Measurements from ENCODE around the gene MAP2K2.

The MAP2K2 gene

DNA sequence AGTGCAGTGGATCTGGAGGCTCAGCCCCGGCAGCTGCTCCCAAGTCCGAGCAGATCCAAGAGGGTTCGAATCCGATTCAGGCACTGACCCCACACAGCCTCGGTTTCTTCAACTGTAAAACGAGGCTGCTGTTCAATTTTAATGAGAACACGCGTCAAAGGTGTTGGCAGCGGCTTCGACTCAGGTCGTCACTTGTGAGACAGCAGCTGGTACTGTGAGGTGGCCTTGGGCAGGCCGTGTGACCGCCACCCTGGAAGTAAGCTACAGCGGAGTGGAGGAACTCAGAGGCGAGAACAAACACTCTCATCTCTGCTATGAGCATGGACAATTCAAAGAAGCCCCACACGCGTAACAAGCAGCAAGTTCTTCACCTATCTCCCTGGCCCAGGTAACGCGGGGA is 9.7 kb downstream of the MAP2K2 start:
- FAIRE-seq = no peak
- TF ChIP-seq, protein P1, sequence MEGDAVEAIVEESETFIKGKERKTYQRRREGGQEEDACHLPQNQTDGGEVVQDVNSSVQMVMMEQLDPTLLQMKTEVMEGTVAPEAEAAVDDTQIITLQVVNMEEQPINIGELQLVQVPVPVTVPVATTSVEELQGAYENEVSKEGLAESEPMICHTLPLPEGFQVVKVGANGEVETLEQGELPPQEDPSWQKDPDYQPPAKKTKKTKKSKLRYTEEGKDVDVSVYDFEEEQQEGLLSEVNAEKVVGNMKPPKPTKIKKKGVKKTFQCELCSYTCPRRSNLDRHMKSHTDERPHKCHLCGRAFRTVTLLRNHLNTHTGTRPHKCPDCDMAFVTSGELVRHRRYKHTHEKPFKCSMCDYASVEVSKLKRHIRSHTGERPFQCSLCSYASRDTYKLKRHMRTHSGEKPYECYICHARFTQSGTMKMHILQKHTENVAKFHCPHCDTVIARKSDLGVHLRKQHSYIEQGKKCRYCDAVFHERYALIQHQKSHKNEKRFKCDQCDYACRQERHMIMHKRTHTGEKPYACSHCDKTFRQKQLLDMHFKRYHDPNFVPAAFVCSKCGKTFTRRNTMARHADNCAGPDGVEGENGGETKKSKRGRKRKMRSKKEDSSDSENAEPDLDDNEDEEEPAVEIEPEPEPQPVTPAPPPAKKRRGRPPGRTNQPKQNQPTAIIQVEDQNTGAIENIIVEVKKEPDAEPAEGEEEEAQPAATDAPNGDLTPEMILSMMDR (IDR thresholded peaks at IDR 0.05; ENCODE audit: insufficient read depth, missing control alignments) = no peak
- DNase-seq (ENCODE audit: insufficient read length, low spot score) = no peak

DNA sequence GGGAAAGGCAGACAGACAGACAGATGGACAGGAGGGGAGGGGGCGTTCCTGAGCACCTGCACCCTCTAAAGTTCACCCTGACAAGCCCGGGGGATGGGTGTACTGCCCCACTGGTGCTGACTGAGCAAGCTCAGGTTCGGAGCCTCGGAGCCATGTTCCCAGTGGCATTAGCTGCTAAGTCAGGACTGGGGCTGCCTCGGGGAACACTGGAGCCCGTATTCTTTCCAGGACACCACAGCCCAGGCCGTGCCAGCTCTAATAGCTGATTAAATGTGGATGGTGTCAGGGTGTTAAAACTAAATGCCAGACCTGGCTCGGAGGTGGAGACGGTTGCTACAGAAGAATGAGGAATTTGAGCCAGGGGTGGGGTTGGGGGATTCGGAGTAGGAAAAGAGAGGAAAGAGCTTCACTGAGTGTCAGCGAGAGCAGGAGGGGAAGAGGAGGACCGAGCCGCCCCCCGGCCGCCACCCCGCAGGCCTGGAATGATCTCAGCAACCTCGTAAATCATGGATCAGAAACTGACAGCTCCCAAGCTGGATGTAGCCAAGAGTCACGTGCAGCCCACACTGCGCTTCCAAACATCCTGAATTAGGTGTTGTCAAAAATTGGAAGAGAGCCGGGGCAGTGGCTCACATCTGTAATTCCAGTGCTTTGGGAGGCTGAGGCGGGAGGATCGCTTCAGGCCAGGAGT is 10.4 kb downstream of the MAP2K2 start:
- DNase-seq (ENCODE audit: insufficient read length, low spot score) (no peak), FAIRE-seq (no peak)
- TF ChIP-seq, protein P1 (IDR thresholded peaks at IDR 0.05; ENCODE audit: insufficient read depth, missing control alignments) = no peak

DNA sequence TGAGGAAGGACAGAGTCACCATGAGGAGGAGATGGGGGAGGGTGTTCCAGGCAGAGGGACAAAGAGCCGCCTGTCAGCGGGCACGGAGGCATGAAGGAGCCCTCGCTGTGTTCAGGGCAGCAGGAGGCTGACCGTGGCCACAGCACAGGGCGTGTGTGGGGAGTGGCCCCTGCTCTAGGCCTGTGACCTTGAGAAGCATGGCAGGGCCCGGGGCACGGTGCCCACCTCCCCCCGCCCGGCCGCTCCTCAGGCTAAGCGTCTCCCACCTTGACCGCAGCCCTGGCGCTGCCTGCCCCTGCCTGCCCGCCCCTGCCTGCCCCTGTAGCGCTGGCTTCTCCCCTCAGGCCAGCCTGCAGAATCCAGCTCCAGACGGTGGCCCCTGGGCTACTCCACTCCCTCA is 11.6 kb downstream of the MAP2K2 start:
- no peak for DNase-seq (ENCODE audit: insufficient read length, low spot score)
- TF ChIP-seq, protein P1 (IDR thresholded peaks at IDR 0.05; ENCODE audit: insufficient read depth, missing control alignments) = no peak
- no peak for FAIRE-seq

DNA sequence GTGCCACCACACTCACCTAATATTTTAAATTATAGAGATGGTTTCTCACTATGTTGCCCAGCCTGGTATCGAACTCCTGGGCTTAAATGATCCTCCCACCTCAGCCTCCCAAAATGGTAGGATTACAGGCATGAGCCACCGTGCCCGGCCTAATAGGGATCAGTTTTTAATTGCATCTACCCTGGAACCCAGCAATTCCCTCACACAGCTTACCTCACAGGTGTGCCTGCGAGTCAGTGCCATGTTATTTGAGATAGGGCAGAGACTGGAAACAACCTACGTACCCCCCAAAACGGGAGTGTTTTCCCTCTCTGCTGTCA is 14.3 kb downstream of the MAP2K2 start:
- TF ChIP-seq, protein P1 (IDR thresholded peaks at IDR 0.05; ENCODE audit: insufficient read depth, missing control alignments) = no peak
- DNase-seq (ENCODE audit: insufficient read length, low spot score) (no peak), FAIRE-seq (no peak)

DNA sequence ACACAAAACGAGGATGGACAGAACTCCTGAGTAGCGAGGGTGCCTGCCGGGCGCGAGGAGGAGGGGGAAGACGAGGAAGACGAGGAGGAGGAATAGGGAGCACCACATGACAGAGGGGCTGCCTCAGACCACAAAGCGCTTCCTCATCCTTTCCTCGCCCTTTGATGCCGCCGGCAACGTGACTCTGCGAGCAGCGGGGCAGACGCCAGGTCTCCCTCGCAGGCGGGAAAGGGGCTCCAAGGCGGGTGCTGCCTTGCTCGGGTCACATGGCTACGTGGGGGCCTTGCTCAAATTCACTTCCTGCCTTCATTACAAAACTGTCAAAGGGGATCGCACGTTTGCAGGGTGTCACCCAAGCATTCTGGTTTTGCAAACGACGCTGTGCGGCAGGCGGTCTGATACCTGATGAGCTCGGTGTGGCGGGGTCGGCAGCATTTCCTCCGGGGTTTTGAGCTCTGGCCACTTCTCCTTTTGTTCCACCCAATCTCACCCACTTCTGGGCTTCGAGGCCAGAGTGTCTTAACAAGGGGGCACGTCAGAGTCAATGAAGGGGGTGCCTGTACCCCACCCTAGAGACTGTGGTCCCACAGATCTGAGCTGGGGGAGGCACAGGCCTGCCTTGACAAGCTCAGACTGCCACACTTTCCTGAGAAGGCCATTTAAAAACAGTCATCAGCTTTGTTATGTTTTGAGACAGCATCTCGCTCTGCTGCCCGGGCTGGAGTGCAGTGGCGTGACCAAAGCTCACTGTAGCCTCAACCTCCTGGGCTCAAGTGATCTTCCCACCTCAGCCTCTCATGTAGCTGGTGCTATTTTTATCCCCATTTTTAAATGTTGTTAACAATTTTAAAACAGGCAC is 14.9 kb downstream of the MAP2K2 start:
- TF ChIP-seq, protein P1 (IDR thresholded peaks at IDR 0.05; ENCODE audit: insufficient read depth, missing control alignments) = no peak
- FAIRE-seq (no peak), DNase-seq (ENCODE audit: insufficient read length, low spot score) (no peak)

DNA sequence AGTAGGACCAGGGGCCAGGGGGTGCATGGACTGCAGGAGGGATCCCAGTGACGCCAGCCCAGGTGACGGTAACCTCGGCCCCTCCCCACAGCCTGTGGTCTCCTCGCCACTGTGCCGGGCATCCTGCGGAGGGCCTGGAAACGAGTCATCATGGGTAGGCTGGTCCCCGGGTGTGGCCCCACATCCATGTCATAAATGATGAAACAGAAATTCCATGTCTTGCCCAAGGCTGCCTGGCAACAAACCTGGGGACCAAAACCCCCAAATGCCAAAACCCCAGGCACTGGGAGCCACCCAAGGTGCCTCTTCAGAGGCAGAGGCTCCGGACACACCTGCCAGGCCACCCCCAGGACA is 20.9 kb downstream of the MAP2K2 start:
- FAIRE-seq (no peak), DNase-seq (ENCODE audit: insufficient read length, low spot score) (no peak)
- TF ChIP-seq, protein P1 (IDR thresholded peaks at IDR 0.05; ENCODE audit: insufficient read depth, missing control alignments) = no peak
